GM18517 (cell line): Measurements from ENCODE around the gene FZD1.
A peak's percentile ranks its signal among the peaks of the same experiment; 100 is the strongest.

ENCODE experiments used
- ATAC-seq: cut with Tn5 transposase; IDR thresholded peaks from one replicate; pipeline ENCODE4 v1.9.1; 2021; ENCODE audit warnings: mild to moderate bottlenecking, moderate library complexity; ENCODE audit not compliant: unreplicated experiment

FZD1 gene

DNA sequence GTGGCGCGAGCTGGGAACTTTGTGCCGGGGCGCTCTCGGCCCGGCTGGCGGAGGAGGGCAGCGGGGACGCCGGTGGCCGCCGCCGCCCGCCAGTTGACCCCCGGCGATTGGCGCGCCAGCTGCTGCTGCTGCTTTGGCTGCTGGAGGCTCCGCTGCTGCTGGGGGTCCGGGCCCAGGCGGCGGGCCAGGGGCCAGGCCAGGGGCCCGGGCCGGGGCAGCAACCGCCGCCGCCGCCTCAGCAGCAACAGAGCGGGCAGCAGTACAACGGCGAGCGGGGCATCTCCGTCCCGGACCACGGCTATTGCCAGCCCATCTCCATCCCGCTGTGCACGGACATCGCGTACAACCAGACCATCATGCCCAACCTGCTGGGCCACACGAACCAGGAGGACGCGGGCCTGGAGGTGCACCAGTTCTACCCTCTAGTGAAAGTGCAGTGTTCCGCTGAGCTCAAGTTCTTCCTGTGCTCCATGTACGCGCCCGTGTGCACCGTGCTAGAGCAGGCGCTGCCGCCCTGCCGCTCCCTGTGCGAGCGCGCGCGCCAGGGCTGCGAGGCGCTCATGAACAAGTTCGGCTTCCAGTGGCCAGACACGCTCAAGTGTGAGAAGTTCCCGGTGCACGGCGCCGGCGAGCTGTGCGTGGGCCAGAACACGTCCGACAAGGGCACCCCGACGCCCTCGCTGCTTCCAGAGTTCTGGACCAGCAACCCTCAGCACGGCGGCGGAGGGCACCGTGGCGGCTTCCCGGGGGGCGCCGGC is 870 bp downstream of the FZD1 start:
- peak; percentile 31 for ATAC-seq

DNA sequence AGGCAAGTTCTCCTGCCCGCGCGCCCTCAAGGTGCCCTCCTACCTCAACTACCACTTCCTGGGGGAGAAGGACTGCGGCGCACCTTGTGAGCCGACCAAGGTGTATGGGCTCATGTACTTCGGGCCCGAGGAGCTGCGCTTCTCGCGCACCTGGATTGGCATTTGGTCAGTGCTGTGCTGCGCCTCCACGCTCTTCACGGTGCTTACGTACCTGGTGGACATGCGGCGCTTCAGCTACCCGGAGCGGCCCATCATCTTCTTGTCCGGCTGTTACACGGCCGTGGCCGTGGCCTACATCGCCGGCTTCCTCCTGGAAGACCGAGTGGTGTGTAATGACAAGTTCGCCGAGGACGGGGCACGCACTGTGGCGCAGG is 1.4 kb downstream of the FZD1 start:
- ATAC-seq, result no peak

DNA sequence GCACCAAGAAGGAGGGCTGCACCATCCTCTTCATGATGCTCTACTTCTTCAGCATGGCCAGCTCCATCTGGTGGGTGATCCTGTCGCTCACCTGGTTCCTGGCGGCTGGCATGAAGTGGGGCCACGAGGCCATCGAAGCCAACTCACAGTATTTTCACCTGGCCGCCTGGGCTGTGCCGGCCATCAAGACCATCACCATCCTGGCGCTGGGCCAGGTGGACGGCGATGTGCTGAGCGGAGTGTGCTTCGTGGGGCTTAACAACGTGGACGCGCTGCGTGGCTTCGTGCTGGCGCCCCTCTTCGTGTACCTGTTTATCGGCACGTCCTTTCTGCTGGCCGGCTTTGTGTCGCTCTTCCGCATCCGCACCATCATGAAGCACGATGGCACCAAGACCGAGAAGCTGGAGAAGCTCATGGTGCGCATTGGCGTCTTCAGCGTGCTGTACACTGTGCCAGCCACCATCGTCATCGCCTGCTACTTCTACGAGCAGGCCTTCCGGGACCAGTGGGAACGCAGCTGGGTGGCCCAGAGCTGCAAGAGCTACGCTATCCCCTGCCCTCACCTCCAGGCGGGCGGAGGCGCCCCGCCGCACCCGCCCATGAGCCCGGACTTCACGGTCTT is 1.9 kb downstream of the FZD1 start:
- no peak for ATAC-seq

DNA sequence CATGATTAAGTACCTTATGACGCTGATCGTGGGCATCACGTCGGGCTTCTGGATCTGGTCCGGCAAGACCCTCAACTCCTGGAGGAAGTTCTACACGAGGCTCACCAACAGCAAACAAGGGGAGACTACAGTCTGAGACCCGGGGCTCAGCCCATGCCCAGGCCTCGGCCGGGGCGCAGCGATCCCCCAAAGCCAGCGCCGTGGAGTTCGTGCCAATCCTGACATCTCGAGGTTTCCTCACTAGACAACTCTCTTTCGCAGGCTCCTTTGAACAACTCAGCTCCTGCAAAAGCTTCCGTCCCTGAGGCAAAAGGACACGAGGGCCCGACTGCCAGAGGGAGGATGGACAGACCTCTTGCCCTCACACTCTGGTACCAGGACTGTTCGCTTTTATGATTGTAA is 2.5 kb downstream of the FZD1 start:
- no peak for ATAC-seq

DNA sequence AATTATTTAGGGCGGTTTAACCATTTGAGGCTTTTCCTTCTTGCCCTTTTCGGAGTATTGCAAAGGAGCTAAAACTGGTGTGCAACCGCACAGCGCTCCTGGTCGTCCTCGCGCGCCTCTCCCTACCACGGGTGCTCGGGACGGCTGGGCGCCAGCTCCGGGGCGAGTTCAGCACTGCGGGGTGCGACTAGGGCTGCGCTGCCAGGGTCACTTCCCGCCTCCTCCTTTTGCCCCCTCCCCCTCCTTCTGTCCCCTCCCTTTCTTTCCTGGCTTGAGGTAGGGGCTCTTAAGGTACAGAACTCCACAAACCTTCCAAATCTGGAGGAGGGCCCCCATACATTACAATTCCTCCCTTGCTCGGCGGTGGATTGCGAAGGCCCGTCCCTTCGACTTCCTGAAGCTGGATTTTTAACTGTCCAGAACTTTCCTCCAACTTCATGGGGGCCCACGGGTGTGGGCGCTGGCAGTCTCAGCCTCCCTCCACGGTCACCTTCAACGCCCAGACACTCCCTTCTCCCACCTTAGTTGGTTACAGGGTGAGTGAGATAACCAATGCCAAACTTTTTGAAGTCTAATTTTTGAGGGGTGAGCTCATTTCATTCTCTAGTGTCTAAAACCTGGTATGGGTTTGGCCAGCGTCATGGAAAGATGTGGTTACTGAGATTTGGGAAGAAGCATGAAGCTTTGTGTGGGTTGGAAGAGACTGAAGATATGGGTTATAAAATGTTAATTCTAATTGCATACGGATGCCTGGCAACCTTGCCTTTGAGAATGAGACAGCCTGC is 3.1 kb downstream of the FZD1 start:
- ATAC-seq, result no peak

DNA sequence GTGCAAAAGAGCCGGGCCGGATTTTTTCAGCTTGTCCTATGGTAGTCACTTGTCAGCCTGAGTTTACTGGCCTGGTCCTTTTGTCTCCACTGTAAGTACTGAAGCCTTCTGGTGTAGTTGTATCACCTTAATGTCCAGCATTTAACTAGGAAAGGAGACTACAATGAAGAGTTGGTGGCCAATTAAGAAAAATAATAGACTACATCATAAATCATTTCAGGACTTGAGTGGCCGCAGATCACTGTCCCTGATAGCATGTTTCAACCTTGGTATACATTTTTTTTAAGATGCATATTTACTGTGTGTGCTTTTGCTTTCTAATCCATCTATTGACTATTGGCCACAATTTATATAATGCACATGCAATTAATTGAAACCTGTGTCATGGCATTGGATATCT is 6.1 kb downstream of the FZD1 start:
- no peak for ATAC-seq

DNA sequence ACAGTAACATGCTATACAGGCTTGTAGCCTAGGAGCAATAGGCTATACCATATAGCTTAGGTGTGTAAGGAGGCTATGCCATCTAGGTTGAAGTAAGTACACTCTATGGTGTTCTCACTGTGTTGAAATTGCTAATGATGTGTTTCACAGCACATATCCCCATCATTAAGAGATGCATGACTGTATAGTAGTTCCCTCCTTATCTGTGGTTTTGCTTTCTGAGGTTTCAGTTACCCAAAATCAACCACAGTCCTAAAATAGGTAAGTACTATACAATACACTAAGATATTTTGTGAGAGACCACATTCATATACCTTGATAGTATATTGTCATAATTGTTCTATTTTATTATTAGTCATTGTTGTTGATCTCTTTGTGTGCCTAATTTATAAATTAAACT is 12.7 kb downstream of the FZD1 start:
- peak; percentile 78 for ATAC-seq

DNA sequence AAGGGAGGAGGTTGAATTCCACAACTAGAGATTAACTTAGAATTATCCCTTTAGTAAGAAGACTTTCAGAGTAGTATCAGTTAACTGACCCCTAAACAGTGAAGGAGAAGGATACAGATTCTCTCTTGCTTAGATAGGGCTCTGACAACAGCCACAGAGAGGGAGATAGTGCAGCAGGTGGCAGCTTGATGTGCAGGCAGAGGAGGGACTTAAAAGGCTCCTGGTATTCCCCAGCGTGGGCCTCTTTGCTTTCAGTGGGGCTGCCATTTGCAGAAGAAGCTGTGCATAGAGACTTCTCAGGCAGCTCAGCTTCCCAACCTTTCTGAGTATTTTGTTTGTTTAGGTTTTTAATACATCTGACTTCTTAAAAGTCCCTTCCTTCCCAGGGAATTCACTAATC is 16.0 kb downstream of the FZD1 start:
- ATAC-seq, result no peak

DNA sequence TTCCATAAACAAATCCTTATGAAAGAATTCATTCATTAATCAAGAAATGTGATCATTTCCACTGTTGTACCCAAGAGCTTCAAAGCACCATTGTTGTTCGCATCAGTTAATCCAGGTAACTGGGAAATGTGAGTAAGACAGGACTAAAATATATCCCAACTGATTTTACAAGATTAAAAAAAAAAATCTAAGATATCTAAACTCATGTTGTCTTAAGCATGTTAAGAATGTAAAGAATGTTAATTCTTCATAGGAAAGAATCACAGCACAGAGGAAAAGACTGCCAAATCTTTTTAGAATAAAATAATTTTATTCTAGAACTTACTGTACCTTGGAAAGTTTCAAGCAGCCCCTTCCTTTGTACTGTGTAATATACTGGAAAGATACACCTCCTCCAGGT is 16.4 kb downstream of the FZD1 start:
- ATAC-seq, result no peak

DNA sequence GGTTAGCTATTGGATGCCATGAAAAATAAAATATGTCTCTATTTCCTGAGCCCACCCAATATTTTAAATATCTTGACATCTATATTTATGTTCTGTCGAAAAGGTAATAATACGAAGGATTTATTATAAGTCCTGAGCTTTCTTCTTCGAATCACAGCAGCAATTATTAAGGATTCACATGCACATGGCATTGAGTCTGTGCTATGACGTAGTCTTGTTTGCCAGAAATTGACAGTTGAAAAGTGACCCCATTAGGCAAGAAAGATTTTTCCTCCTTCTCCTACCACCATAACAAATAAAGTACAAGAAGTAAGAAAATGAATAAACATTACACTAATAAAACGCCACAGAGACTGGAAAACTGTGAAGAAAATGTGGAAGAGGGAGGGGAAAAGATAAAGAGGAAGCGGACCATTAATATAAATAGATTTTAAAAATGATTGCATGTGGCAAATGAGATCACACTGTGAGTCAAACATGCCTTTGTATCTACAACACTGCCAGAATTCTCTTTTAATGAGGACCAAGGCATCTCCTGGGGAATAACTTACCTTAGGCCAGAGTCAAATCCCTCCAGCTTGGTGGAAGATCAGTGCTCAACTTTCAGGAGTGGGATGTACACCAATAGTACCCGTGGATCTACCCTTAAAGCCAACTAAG is 21.6 kb downstream of the FZD1 start:
- no peak for ATAC-seq

DNA sequence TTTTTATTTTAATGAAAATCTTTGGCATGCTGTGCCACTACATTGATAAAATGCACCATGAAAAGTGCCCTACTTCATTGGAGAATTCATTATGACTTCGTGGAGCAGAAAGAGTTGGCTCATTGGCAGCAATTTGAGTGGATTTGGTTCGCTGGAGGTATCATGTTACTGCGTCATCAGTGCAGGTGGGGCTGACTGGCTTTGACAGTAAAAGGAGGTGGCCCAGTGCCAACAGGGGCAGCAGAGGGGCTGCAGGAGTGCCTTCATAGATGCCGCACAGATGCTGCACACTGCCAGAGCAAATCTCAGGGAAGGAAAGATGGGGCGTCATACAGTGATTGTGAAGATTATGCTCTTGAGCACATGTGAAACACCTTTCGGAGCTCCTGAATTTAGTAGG is 22.2 kb downstream of the FZD1 start:
- ATAC-seq, result no peak

DNA sequence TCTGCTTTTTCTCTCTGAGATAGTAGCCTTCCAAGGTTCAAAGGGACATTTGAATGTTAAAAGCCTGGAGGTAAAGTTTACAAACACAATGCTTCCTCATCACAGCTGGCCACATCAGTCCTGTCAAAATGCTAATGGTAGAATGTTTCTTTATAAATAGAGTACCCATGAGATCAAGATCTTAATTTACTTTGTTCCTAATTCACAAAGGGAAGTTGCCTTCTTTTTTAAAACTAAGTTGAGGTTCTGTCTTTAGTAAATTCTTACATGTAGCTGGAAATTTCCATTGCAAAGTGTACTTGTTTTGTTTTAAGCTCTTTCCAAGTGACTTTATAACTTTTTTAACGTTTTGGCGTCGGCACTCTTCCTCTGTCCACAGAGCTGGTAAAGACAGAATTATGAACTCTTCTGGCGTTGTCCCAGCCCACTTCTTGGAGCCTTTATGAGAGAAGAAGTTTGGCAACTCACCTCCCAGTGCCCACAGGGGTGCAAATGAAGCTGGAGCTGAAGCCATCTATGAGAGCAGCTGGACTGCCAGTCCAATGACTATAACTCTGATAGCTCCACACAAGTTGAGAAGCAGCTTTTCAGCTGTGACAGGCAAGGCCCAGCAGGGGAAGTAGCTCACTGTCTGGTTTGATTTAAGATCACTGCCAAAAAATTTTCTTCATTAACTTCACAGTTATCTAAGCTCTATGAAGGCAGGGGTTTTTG is 23.3 kb downstream of the FZD1 start:
- no peak for ATAC-seq

DNA sequence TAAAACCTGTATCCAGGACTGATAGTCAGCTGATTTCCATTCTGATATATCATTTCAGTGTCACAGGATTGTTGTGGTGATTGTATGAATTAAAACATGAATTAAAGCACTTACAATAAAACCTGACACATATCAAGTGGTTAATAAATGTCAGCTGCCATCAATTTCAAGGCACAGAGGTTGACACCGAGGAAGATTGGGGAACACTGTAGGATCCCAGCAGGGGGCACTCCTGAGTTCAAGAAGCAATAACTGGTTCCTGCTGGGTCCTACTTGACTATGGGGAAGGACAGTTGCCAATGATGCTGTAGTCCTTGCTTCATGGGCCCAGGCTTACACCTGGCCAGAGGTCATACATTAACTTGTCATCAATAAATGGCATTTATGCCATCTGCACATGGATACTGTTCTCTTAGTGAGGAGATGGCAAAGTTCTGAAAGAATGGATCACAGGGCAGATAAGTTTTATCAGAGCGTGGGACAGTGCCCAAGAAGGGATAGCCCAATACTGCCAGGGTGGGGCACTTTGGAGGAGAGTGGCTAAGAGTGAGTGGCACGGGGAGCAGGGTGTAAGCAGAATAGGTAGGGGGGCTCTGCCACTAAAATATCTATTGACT is 24.1 kb downstream of the FZD1 start:
- ATAC-seq, result no peak

DNA sequence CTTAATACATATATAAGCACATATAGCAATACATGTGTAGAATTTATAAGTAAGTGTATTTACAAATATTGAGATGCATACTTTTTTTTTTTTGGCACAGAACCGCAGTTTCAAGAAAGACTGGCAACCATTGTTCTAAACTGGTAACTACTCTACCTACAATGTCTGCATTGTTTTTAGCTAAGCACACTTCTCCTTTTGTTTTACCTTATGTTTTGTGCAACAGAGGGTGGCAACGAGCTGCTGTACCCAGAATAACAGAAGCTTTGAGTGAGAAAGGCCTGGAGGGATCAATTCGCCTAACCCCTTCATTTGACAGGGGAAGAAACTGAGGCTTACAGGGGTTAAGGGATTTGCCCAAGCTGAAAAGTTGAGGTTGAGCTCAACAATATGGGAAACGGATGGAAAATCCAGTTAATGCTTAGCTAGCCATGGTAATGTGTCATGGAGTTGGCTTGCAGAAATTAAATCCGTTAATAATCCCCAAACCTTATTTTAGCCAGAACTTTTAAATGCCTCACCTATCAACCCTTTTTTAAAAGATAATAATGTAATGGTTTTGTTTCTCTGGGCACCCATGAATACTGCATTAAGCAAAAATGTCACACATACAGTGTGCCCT is 25.5 kb downstream of the FZD1 start:
- no peak for ATAC-seq

DNA sequence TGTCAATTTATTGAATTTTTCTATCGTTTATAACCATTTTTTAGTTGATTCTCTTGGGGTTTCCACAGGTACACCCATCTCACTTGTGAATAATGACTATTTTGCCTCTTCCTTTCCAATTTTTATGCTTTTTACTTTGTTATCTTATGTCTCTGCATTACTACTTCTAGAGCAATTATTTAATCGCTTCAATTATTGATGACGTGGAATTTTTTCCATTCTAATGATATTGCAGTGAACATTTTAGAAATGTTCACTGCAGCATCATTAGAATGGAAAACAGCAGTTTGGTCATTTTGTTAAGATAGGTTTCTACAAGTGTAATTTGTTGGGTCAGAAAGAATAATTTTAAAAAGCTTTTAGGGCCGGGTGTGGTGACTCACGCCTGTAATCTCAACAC is 27.1 kb downstream of the FZD1 start:
- ATAC-seq, result no peak

DNA sequence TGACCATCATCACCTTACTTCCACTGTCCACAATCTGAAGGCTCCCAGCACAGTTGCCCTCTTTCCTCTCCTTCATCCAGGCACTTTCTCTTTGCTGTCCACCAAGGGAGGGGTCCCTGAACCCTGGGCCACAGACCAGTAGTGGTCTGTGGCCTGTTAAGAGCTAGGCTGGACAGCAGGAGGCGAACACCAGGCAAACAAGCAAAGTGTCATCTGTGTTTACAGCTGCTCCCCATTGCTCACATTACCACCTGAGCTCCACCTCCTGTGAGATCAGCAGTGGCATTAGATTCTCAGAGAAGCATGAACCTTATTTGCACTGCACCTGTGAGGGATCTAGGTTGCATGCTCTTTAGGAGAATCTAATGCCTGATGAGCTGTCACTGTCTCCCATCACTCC is 27.7 kb downstream of the FZD1 start:
- ATAC-seq, result no peak

DNA sequence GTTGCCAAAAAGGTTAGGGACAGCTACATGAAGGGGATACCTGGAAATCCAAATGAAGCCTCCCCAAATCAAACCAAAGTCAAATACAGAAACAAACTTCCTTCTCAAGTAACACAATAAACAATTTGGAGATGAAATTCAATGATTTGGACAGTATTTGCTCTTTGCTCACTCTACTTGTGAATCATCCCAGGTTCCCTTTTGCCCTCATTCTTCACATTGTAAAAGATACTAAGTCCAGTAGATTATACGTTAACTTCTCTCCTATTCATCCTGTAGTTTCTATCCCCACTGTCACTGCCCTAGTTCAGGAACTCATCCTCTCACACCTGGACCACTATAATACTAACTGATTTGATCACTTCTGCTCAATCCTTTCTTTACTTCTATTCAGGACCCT is 28.3 kb downstream of the FZD1 start:
- ATAC-seq, result no peak

DNA sequence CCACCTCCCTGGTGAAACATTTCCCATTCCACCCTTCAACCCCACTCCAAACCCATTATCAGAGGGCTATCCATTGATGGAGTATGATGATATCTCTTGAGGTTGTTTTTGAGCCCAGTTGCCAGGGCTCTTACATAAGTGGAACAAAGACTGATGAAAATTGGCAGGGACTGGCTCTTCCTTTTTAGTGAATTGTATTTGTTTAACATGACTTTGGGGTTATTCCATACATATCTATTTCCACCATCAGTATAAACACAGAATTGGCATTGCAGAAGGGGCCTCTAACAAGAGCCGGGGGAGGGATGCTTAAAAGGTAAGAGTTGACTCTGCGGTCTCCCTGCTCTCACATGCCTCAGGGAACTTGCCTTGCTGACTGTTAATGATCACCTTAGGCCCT is 28.9 kb downstream of the FZD1 start:
- no peak for ATAC-seq

DNA sequence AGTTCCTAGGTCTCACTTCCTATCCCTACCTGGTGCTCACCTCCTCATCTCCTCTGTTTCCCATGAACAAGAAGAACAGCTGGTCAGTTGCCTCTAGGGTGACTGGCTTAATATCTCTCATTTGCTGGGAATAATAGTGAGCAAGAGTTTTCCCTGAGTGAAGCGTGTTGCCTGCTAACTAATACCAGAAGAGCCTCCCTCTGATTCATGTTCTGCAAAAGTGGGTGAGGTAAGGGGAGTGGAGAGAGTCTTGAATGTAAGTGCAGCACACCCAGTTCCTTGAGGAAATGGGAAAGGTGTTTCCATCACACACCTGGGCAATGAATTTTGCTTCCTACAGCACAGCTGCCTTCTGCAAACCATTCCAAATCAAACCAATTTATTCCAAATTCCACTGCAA is 29.6 kb downstream of the FZD1 start:
- no peak for ATAC-seq

DNA sequence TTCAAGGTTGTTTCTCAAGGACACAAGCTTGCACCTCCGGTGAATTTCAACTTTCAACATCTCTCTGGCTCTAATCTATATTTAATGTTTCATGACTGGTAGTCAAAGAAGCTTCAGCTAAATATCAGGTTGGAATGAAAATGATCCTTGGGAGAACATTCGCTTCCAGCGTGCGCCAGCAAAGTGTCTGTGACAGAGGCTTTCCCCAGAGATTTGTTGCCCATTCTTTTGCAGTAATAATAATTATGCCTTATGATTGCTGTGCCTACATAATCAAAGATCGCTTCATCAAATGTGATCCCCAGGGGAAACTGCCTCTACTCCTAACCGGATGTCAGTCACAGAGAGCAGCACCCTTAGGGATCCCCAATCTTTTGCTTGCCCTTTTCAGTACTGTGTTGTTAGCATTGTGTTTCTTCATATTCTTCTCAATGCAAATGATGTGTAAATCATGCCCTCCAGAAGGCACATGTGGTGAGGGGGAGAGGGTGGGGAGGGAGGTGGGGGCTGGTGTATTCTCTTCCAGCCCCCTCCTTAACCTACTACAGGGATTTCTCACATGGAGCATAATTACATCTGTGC is 30.5 kb downstream of the FZD1 start:
- ATAC-seq, result no peak
